Measurements from ENCODE around the gene UBASH3A. TPM values are rescaled to one million over a fixed set of nuclear protein-coding genes. Genes with fewer than 3 reads are reported as not detected.

The UBASH3A gene
- total and polyA plus RNA-seq, 7 donors, result 0.06 to 0.21 TPM; not detected in 5

GRCh38 chr21:42375506-42375905, 28.2 kb upstream of the UBASH3A start:
- Histone ChIP-seq H3K27ac (no peak overlapping the region), H3K36me3 (ENCODE audit: insufficient read depth in 1 of 2, low read depth in 1 of 2) (no peaks in the 10 kb centered on the region), H3K9me3 (no peaks in the 10 kb centered on the region), H3K4me1 (no peaks in the 10 kb centered on the region), H3K4me3 (no peak overlapping the region), H3K27me3 (ENCODE audit: insufficient read depth in 3 of 3, low read length in 2 of 3) (peaks cover 0 to 33% (median 7%) of the 10 kb centered on the region in 3 donors)
- intact Hi-C loops (cut with DNase I), result no loop called here
- TF ChIP-seq, protein P1, sequence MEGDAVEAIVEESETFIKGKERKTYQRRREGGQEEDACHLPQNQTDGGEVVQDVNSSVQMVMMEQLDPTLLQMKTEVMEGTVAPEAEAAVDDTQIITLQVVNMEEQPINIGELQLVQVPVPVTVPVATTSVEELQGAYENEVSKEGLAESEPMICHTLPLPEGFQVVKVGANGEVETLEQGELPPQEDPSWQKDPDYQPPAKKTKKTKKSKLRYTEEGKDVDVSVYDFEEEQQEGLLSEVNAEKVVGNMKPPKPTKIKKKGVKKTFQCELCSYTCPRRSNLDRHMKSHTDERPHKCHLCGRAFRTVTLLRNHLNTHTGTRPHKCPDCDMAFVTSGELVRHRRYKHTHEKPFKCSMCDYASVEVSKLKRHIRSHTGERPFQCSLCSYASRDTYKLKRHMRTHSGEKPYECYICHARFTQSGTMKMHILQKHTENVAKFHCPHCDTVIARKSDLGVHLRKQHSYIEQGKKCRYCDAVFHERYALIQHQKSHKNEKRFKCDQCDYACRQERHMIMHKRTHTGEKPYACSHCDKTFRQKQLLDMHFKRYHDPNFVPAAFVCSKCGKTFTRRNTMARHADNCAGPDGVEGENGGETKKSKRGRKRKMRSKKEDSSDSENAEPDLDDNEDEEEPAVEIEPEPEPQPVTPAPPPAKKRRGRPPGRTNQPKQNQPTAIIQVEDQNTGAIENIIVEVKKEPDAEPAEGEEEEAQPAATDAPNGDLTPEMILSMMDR (IDR thresholded peaks at IDR 0.05), result no peak
- WGBS, 3 donors, result 61 to 65% (median 65%) methylated on average over 11 of the region's 11 CpGs
- DNase-seq (no peak), ATAC-seq (no peak)

DNA sequence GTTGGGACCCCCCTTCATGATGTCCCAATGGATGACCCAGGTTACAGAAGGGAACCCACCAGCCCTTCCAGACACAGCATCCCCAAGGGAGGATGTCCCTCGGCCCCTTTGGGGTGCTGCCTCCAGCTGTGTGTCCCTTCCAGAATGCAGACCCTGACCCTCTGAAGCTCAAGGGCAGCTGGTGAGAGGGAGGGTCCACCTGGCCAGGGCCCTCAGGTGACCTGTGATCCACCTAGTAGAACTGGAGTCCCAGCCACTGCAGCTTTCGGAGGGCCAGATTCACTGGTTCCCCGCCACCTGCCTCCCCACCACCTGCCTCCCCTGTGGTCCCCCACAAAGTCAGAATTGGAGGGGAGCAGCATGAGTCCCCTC, 27.8 kb upstream of the UBASH3A start:
- 76 to 97% (median 78%) methylated on average over 3 of the region's 3 CpGs for WGBS, 3 donors
- ATAC-seq, result no peak
- intact Hi-C loops (cut with DNase I), result no loop called here
- Histone ChIP-seq H3K27ac (no peak overlapping the region), H3K4me1 (no peaks in the 10 kb centered on the region), H3K9me3 (no peaks in the 10 kb centered on the region), H3K36me3 (ENCODE audit: insufficient read depth in 1 of 2, low read depth in 1 of 2) (no peaks in the 10 kb centered on the region), H3K27me3 (ENCODE audit: insufficient read depth in 3 of 3, low read length in 2 of 3) (peaks cover 0 to 28% (median 7%) of the 10 kb centered on the region in 3 donors), H3K4me3 (no peak overlapping the region)
- TF ChIP-seq, protein P1 (IDR thresholded peaks at IDR 0.05), result no peak
- DNase-seq, result no peak

GRCh38 chr21:42376338-42376982, 27.2 kb upstream of the UBASH3A start:
- DNase-seq, result no peak
- 69 to 80% (median 71%) methylated on average over 32 of the region's 32 CpGs for WGBS, 3 donors

DNA sequence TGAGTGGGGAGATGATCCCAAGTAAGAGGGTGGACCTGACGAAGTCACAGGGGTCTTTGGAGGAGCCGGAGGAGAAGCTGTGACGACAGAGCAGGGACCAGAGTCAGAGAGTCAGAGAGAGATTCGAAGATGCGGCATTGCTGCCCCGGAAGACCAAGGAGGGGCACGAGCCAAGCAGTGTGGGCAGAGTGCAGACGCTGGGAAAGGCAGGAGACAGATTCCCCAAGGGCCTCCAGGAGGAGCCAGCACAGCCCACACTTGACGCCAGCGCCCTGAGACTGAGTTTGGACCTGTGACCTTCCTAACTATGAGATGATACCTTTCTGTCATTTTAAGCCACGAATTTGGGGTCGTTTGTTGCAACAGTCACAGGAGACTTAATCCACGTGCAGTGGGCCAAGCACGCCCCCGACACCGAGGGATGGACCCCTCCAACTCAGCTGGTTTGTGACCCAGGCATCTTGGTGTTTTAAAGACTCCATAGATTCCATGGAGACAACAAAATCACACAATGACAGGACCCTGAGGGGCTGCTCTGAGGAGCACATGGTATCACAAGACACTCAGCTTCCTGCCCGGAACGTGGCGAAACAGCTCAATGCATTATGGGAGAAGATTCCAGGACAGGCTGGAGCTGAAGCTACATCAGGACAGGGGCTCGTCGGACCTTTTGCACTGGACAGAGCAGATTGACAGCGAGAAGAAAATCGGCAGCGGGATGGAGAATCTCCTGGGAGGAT, 26.3 kb upstream of the UBASH3A start:
- H3K27me3 ChIP-seq (ENCODE audit: insufficient read depth in 3 of 3, low read length in 2 of 3), result peaks cover 0 to 28% (median 7%) of the 10 kb centered on the region in 3 donors
- intact Hi-C loops (cut with DNase I), result no loop called here
- no peaks in the 10 kb centered on the region for H3K4me1 ChIP-seq
- TF ChIP-seq, protein P1 (IDR thresholded peaks at IDR 0.05), result no peak
- H3K36me3 ChIP-seq (ENCODE audit: insufficient read depth in 1 of 2, low read depth in 1 of 2), result no peaks in the 10 kb centered on the region
- DNase-seq (no peak), ATAC-seq (no peak)
- no peak overlapping the region for H3K4me3 ChIP-seq
- no peak overlapping the region for H3K27ac ChIP-seq
- WGBS, 3 donors, result 68 to 78% (median 73%) methylated on average over 24 of the region's 24 CpGs
- H3K9me3 ChIP-seq, result no peaks in the 10 kb centered on the region

More at GRCh38 chr21:42376338-42376982, 27.2 kb upstream of the UBASH3A start:
- H3K27me3 ChIP-seq (ENCODE audit: insufficient read depth in 3 of 3, low read length in 2 of 3), result peaks cover 0 to 28% (median 7%) of the 10 kb centered on the region in 3 donors
- ATAC-seq, result no peak
- no peak overlapping the region for H3K4me3 ChIP-seq
- TF ChIP-seq, protein P1 (IDR thresholded peaks at IDR 0.05), result peak; percentile 44
- intact Hi-C loops (cut with DNase I), result no loop called here
- H3K27ac ChIP-seq, result no peak overlapping the region
- H3K36me3 ChIP-seq (ENCODE audit: insufficient read depth in 1 of 2, low read depth in 1 of 2), result no peaks in the 10 kb centered on the region
- H3K9me3 ChIP-seq, result no peaks in the 10 kb centered on the region
- H3K4me1 ChIP-seq, result no peaks in the 10 kb centered on the region
